ENCODE measurements around the gene CLEC17A. TPM values are rescaled to one million over a fixed set of nuclear protein-coding genes. Genes with fewer than 3 reads are reported as not detected.
"Not testable (repeated sequence)": the region's sequence is repeated elsewhere in the genome, so short reads cannot be mapped to it uniquely, and the experiment has no call there.

The CLEC17A gene
- total and polyA plus RNA-seq, 7 donors, result 13.7 TPM; not detected in 6

DNA sequence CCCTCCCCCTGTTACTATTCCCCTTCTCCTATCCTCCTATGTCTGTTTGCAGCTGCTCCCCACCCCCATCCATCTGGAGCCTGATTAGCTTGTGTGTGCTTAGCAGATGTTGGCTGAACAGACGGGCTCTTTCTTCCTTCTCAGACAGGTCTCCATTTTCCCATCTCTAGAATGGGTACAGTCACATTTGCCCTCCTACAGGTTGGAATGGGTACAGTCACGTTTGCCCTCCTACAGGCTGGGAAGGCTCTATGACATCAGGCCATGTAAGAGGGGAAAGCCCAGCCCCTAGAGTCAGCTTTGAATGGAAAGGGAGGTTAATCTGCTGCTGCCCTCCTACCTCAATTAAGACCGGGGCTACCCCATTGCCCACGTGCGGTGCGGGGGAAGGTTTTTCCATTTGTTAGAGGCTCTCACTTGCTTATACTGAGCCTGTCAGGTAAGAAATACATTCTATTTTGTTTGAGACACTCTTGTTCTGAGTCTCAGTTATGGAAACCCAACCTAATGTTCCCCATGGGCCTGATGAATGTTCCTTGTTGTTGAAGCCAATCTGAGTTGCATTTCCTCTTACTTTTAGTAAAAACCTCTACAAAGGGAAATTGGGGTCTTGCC lies 2.2 kb upstream of the CLEC17A start:
- no peak for TF ChIP-seq POLR2A (IDR thresholded peaks at IDR 0.05)
- TF ChIP-seq CTCF (IDR thresholded peaks at IDR 0.05), result no peak
- TF ChIP-seq POLR2AphosphoS5 (IDR thresholded peaks at IDR 0.05), result no peak
- TF ChIP-seq EP300 (IDR thresholded peaks at IDR 0.05), result no peak
- H3K27ac ChIP-seq, result no peak overlapping the region
- no peaks in the 10 kb centered on the region for H3K27me3 ChIP-seq
- no peaks in the 10 kb centered on the region for H3K4me1 ChIP-seq
- intact Hi-C loops (cut with DNase I), result no loop called here
- H3K9me3 ChIP-seq, result no peaks in the 10 kb centered on the region
- no peaks in the 10 kb centered on the region for H3K36me3 ChIP-seq
- no peak overlapping the region for H3K4me3 ChIP-seq
- WGBS, 2 donors, result 55 to 63% methylated on average over 6 of the region's 6 CpGs
- DNase-seq, result no peak

DNA sequence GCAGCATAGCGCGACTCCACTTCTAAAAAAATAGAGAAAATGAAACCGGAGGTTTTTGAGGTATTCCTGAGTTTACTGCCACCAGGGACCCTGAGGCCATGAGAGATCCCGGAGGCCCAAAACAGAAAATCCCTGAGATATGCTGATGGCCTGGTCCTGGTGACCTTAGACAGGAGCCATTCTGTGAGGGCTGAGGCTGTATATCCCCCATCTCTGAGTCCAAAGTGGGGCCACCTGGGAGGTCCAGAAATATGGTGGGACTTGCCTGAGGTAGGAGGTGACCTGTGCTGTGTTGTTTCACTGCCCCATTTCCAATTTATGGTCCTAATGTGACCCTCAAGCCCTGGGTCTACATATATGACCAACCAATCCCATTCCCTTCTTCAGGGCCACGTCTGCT lies 1.5 kb downstream of the CLEC17A start:
- intact Hi-C loops (cut with DNase I); H3K4me1 ChIP-seq; H3K27ac ChIP-seq; H3K4me3 ChIP-seq; H3K9me3 ChIP-seq; DNase-seq; H3K36me3 ChIP-seq; H3K27me3 ChIP-seq: not testable (repeated sequence)
- 79 to 89% methylated on average over 4 of the region's 5 CpGs for WGBS, 2 donors

DNA sequence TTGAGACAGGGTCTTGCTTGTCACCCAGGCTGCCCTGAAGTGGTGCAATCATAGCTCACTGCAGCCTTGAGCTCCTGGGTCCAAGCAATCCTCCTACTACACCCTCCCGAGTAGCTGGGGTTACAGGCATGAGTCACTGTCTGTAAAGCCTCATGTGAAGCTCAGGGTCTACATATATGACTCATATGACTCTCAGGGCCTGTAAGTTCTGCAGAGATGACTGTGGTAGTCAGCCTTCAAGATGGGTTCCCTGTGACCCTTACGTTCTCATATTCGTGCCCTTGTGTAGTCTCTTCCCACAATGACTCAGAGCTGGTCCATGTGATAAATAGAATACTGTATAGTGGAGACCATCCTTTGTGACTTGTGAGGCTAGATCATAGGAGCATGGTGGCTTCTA lies 2.3 kb downstream of the CLEC17A start:
- H3K27ac ChIP-seq; DNase-seq; H3K4me1 ChIP-seq; H3K4me3 ChIP-seq; intact Hi-C loops (cut with DNase I); H3K9me3 ChIP-seq; H3K27me3 ChIP-seq; H3K36me3 ChIP-seq: not testable (repeated sequence)
- WGBS, 2 donors, result 53 to 59% methylated on average over 3 of the region's 3 CpGs

GRCh38 chr19:14589433-14589832 lies 6.5 kb downstream of the CLEC17A start:
- DNase-seq; H3K4me1 ChIP-seq; intact Hi-C loops (cut with DNase I); H3K27ac ChIP-seq; H3K4me3 ChIP-seq; H3K36me3 ChIP-seq; H3K27me3 ChIP-seq; H3K9me3 ChIP-seq: not testable (repeated sequence)
- WGBS, 2 donors, result 57 to 60% methylated on average over 4 of the region's 4 CpGs

GRCh38 chr19:14595558-14595957 lies 12.7 kb downstream of the CLEC17A start:
- no peak for DNase-seq
- Histone ChIP-seq H3K4me1 (no peaks in the 10 kb centered on the region), H3K4me3 (no peak overlapping the region), H3K36me3 (no peaks in the 10 kb centered on the region), H3K27me3 (no peaks in the 10 kb centered on the region), H3K27ac (no peak overlapping the region), H3K9me3 (no peaks in the 10 kb centered on the region)
- intact Hi-C loops (cut with DNase I), result no loop called here
- TF ChIP-seq POLR2A (IDR thresholded peaks at IDR 0.05) (no peak), POLR2AphosphoS5 (IDR thresholded peaks at IDR 0.05) (no peak), EP300 (IDR thresholded peaks at IDR 0.05) (no peak), CTCF (IDR thresholded peaks at IDR 0.05) (no peak)
- 93% methylated on average over 3 of the region's 3 CpGs for WGBS, 2 donors

- no peak overlapping the region for H3K4me3 ChIP-seq
- H3K9me3 ChIP-seq, result no peaks in the 10 kb centered on the region
- intact Hi-C loops (cut with DNase I), result no loop called here
- H3K27ac ChIP-seq, result no peak overlapping the region
- DNase-seq, result no peak
- no peaks in the 10 kb centered on the region for H3K4me1 ChIP-seq
- WGBS, 2 donors, result 89 to 94% methylated on average over 8 of the region's 8 CpGs
- H3K36me3 ChIP-seq, result no peaks in the 10 kb centered on the region
- no peak for TF ChIP-seq EP300 (IDR thresholded peaks at IDR 0.05)
- no peaks in the 10 kb centered on the region for H3K27me3 ChIP-seq
Observed at GRCh38 chr19:14599548-14600147, 16.8 kb downstream of the CLEC17A start.

DNA sequence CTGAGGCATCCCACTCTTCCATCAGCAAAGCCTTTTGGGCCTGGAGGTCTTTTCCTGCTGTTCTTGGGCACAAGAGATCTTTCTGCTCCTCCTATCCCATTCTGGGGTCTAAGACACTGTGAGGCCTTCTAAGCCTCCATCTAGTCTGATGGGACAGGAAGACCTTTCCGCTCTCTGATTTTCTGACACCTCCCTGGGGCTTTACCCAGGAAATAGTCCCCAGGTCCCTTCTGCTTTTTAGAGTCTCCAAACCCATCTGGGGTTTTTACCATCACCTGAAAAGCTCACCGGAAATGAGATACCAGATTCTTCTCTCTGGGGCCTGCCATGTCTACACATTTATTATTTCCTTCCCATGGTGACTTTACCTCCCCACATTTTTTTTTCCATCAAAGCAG lies 21.1 kb downstream of the CLEC17A start:
- Histone ChIP-seq H3K4me3 (no peak overlapping the region), H3K27me3 (no peaks in the 10 kb centered on the region), H3K27ac (no peak overlapping the region), H3K9me3 (no peaks in the 10 kb centered on the region), H3K36me3 (no peaks in the 10 kb centered on the region), H3K4me1 (no peaks in the 10 kb centered on the region)
- 51 to 93% methylated on average over 2 of the region's 2 CpGs for WGBS, 2 donors
- intact Hi-C loops (cut with DNase I), result no loop called here
- no peak for TF ChIP-seq POLR2AphosphoS5 (IDR thresholded peaks at IDR 0.05)
- no peak for TF ChIP-seq POLR2A (IDR thresholded peaks at IDR 0.05)
- TF ChIP-seq EP300 (IDR thresholded peaks at IDR 0.05), result no peak
- no peak for TF ChIP-seq CTCF (IDR thresholded peaks at IDR 0.05)
- no peak for DNase-seq
